Mucosa of descending colon (tissue), 3 donors: Measurements from ENCODE around the gene KCNK13. TPM values are rescaled to one million over a fixed set of nuclear protein-coding genes. Genes with fewer than 3 reads are reported as not detected.

Source experiments
- ATAC-seq: fragments of 200-7000 bp; cut with Tn5 transposase; one replicate; pipeline ENCODE4 v1.9.1; 2020; ENCODE audit warnings: mild to moderate bottlenecking, moderate library complexity
- DNase-seq, 3 donors: peaks; one replicate each; pipeline ENCODE4 v3.0.0-alpha.2; 2020
- H3K36me3 ChIP-seq: fragments of 200-600 bp; one replicate; pipeline ENCODE4 v1.8.0; 2021; ENCODE audit warnings: low read depth, mild to moderate bottlenecking
- H3K4me1 ChIP-seq: fragments of 200-600 bp; one replicate; pipeline ENCODE4 v1.8.0; 2021; ENCODE audit warnings: low read depth, mild to moderate bottlenecking
- H3K4me3 ChIP-seq: fragments of 200-600 bp; one replicate; pipeline ENCODE4 v1.8.0; 2021; ENCODE audit warnings: mild to moderate bottlenecking
- H3K9me3 ChIP-seq: fragments of 200-600 bp; one replicate; pipeline ENCODE4 v1.8.0; 2021; ENCODE audit warnings: mild to moderate bottlenecking
- CTCF ChIP-seq: fragments of 200-600 bp; IDR thresholded peaks from one replicate; pipeline ENCODE4 v1.8.0; 2022; ENCODE audit warnings: antibody characterized with exemption, mild to moderate bottlenecking
- intact Hi-C, 2 donors: fragments of 100-400 bp; cut with DNase I in 1 of 2; cut with micrococcal nuclease in 1 of 2; formaldehyde crosslinking; loops; one replicate each; pipeline versions ENCODE4 v1.11.0 to v1.11.1; 2022; cut with DNase I, micrococcal nuclease
- total RNA-seq, 3 donors: library from RNA; stranded (reverse); fragmentation: NEBNext Ultra II Directional in 2 of 3; extraction: Animal tissue kit (Norgen Biotek cat#: 25700) in 2 of 3; gene quantifications; one replicate each; pipeline versions ENCODE4 v1.2.1 to v1.2.4, GENCODE V29; 2021 to 2023
- donor health status: DM: no; HTN: no; CAD: no; lungs with moderate emphysema.
- donor health status: DM: no; HTN: no; CAD: no.
- donor health status: DM: no; HTN: yes; CAD: no.

KCNK13 gene
- total RNA-seq, 3 donors from 2014 or later, result 0.25 to 0.67 (median 0.29) TPM

DNA sequence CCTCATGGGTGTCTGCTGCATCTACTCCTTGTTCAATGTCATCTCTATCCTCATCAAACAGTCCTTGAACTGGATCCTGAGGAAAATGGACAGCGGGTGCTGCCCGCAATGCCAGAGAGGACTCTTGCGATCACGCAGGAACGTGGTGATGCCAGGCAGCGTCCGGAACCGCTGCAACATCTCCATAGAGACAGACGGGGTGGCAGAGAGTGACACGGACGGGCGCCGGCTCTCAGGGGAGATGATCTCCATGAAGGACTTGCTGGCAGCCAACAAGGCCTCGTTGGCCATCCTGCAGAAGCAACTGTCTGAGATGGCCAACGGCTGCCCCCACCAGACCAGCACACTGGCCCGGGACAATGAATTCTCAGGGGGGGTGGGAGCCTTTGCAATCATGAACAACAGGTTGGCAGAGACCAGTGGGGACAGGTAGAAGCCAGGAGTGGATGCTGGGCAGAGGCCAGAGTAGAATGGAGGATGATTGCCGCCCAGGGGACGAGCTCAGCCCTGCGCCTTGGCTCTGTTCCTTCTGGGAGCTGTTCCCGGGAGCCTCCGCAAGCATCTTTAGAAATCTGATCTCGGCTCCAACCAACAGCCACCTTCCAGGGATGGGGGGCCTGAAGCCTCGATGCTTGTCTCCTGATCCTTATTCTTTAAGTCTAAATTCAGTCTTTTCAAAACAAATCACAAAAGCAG lies 122.9 kb downstream of the KCNK13 start:
- Histone ChIP-seq H3K4me1 (no peaks in the 10 kb centered on the region), H3K4me3 (no peak overlapping the region), H3K9me3 (no peaks in the 10 kb centered on the region), H3K36me3 (no peaks in the 10 kb centered on the region)
- intact Hi-C loops, result no loop called here
- no peak for TF ChIP-seq CTCF
- no peak for DNase-seq
- ATAC-seq, result no peak

GRCh38 chr14:90188588-90188987 lies 126.8 kb downstream of the KCNK13 start:
- DNase-seq, result no peak
- intact Hi-C loops, result no loop called here
- Histone ChIP-seq H3K4me3 (no peak overlapping the region), H3K9me3 (no peaks in the 10 kb centered on the region), H3K4me1 (no peaks in the 10 kb centered on the region), H3K36me3 (no peaks in the 10 kb centered on the region)
- no peak for ATAC-seq
- TF ChIP-seq CTCF, result no peak

DNA sequence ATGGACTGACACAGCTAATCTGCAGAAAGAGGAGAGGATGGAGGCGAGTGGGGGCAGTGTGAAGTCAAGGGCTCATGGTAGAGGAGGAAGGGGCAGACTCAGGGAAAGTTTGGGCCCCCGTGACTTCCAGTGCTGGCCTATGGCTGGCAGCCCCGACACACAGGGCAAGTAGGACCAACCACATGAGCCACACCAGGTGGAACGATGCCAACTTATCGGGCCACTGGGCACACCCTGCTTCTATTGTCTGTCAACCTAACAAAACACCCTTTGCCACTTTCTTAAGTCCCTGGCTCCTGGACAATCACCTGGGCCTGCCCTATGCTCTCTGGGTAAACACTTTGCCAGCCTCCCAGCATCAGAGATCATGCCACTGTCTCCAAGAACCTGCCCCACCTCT lies 129.4 kb downstream of the KCNK13 start:
- Histone ChIP-seq H3K36me3 (no peaks in the 10 kb centered on the region), H3K4me1 (no peaks in the 10 kb centered on the region), H3K9me3 (no peaks in the 10 kb centered on the region), H3K4me3 (no peak overlapping the region)
- no peak for TF ChIP-seq CTCF
- intact Hi-C loops, result no loop called here
- ATAC-seq, result peak; percentile 34
- peak in 2 of 3 donors; percentile 25 to 33 for DNase-seq

DNA sequence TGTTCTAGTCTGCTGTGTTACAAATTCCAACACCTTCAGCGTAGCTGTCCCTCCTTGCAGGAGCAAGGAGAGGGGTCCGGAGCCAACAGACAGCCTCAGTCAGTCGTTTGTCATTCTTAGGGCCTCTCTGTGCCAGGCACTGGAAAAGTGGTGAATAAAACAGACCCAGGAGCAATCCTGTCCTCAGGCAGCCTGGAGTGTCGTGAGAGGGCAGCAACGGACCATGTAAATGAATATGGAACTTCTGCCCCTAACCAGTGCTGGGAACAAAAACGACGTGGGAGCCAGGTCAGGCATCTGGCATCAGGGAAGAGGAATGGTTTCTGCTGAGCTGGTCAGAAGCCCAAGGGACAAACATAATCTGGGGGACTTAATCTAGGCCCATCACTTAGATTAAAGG lies 129.8 kb downstream of the KCNK13 start:
- intact Hi-C loops, result no loop called here
- no peaks in the 10 kb centered on the region for H3K36me3 ChIP-seq
- no peak for DNase-seq
- H3K9me3 ChIP-seq, result no peaks in the 10 kb centered on the region
- H3K4me3 ChIP-seq, result no peak overlapping the region
- no peaks in the 10 kb centered on the region for H3K4me1 ChIP-seq
- ATAC-seq, result no peak
- no peak for TF ChIP-seq CTCF

DNA sequence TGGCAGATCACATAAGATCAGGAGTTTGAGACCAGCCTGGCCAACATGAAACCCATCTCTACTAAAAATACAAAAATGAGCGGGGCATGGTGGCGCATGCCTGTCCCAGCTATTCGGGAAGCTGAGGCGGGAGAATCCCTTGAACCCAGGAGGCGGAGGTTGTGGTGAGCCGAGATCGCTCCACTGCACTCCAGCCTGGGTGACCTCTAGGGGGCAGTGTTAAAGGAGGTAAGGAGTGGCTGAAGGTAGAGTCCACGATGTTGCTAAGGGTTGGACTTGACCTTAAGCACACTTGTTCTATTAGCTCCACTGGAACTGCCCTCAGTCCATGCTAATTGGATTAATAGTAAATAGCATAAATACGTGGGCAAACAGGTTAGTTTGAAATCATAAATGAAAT lies 132.1 kb downstream of the KCNK13 start:
- Histone ChIP-seq H3K4me1 (no peaks in the 10 kb centered on the region), H3K36me3 (no peaks in the 10 kb centered on the region), H3K4me3 (no peak overlapping the region), H3K9me3 (no peaks in the 10 kb centered on the region)
- intact Hi-C loops, result no loop called here
- no peak for TF ChIP-seq CTCF
- DNase-seq, result peak in 1 of 3 donors; percentile 10
- ATAC-seq, result peak; percentile 22

- Histone ChIP-seq H3K4me1 (no peaks in the 10 kb centered on the region), H3K4me3 (no peak overlapping the region), H3K36me3 (no peaks in the 10 kb centered on the region), H3K9me3 (no peaks in the 10 kb centered on the region)
- intact Hi-C loops, result no loop called here
- no peak for DNase-seq
- TF ChIP-seq CTCF, result no peak
- ATAC-seq, result no peak
Observed at GRCh38 chr14:90194706-90195105, 132.9 kb downstream of the KCNK13 start.
